GM18867 (cell line): Measurements from ENCODE around the gene NKIRAS1.
"Not testable (repeated sequence)": the region's sequence is repeated elsewhere in the genome, so short reads cannot be mapped to it uniquely, and the experiment has no call there.

Experiments used
- ATAC-seq: cut with Tn5 transposase; IDR thresholded peaks from one replicate; pipeline ENCODE4 v1.9.1; 2021; ENCODE audit warnings: mild to moderate bottlenecking, moderate library complexity; ENCODE audit not compliant: unreplicated experiment

The NKIRAS1 gene

DNA sequence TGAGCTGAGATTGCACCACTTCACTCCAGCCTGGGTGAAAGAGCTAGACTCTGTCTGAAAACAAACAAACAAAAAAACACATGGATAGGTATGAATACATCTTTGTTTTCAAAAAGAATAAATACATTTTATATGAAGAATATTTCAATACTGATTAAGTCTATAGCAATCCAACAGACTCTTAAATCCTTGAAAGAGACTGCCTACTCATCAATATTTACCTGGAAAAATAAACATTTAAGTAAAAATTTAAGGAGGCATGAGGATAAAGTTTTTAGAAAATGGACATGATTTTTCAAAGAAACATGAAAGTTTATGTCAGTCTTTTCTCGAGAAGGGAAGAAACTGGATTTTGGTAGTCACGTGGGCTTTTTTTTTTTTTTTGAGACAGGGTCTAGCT, 5.4 kb downstream of the NKIRAS1 start:
- ATAC-seq = no peak

DNA sequence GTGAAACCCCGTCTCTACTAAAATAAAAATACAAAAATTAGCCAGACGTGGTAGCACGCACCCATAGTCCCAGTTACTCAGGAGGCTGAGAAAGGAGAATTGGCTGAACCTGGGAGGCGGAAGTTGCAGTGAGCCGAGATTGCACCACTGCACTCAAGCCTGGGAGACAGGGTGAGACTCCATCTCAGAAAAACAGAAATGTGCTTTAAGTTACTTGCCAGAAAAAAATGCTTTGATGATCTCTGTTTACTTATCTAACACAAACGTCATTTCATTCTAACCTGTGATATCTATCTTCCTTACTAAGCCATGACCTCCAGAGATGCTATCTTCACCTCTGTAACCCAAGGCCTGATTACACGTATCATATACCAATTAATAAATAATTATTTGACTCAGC, 7.4 kb downstream of the NKIRAS1 start:
- ATAC-seq = no peak

DNA sequence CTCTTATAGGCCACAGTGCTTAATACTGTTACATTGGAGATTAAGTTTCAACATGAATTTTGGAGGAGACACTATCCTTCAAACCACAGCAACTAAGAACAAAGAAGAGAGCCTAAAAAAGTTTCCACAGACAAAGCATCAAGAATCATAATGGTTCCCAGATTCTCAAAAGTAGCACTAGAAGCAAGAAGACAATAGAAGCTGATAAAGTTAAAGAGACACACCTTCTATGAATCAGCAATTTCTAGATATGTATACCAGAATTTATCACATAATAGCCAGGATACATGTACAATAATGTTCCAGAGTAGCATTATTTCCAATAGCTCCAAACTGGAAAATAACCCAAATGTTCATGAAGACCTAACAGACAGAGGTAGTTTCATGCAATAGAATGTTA, 12.2 kb downstream of the NKIRAS1 start:
- no peak for ATAC-seq

DNA sequence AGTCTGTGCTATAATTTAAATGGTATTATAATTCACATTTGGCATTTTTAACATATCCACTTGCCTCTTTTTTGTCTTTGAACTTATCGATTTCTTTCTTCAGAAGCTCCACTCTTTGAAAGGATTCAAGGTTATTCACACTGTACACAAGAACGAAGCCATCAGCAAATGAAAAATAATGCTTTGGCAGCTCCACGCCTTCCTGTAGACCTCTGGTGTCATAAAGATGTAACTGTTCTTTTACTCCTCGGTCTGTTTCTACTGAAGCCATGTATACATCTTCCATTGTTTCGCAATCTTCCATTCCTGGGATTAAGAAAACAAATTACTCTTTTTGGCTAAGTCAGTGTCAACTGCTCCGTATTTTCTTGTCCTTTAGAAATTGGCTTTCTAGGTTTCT, 16.0 kb downstream of the NKIRAS1 start:
- no peak for ATAC-seq

DNA sequence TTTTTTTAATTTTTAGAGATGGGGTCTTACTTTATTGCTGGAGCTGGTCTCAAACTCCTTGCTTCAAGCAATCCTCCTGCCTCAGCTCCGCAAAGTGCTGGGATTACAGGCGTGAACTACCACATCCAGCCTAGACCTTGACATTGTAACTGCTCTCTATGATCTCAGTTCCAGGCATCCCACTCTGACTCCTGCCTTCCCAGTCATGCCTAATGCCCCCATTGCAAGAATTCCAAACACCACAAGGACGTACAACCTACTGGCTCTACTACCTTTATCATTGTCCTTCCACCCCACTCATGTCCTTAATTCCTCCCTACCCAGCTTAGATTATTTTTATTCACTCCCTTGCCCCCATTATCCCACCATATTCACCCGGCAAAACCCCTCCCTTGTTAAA, 21.6 kb downstream of the NKIRAS1 start:
- ATAC-seq = no peak

DNA sequence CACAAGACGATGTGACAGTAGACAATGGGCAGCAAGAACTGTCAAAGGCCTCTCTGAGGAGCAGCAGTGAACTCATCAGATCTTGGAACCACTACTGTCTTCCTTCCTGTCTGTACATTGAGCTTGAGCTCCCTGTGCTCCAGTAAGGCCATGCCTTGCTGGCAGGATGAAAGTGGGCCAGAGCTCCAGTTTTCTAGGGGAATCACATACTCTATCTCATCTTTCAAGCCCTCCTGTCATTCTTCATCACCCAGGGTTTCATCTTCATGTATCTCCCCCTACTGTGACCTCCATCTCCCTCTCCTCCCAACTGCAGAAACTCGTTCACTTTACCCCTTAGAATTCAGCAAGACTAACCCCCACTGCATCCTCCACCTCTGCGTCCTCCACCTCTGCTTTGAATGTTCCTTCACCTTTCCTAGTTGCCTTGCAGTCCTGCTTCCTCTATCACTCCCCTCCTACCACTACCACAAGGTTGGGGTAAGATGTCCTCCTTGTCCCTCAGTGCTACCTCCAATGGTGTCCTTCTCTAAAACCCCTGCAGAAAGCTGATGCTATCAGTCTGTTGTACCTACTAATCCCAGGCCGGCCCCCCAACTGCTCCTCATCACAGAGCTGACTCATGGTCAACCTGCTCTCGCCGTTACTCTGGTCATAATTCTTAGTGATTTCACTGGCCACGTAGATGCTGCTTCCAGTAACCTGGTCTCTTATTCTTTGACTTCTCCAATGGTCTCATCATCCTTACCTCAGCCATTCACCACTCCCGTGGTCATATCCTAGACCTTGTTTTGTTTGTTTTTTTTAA, 22.3 kb downstream of the NKIRAS1 start:
- no peak for ATAC-seq

DNA sequence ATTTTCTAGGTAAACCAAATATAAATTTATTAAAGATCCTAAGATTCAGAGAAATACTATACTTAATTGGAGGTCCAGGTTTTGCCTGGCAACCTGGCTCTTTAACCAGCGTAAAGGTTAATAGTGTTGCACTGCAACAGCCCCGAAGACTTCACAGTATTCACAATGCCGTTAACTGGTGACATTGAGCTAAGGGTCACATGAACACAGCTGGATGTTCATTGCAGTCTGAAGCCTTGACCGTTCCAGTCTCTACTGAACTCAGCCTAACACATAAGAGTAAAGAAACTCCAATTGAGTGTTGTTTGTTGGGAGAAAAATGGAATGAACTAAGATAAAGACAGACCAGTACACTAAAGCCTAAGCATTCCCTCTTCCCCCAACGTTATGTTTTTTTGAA, 26.8 kb downstream of the NKIRAS1 start:
- no peak for ATAC-seq

DNA sequence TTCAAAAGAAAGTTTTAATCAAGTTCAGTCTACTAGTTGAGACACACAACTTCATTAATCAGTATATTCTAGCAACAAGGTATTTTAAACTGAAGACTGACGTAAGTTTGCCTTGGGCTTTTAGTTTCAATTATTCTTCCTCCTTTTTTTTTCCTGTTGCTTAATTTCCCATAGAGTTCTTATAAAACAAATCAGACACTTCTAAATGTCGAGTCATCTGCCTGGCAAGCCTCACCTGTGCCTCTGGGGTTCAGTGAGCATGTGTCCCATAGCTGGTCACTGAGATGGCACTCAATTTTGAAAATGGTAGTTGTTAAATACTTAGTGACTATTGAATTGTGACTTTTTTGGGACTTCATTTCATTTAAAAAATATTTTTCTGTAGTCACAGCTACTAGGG, 27.4 kb downstream of the NKIRAS1 start:
- no peak for ATAC-seq

DNA sequence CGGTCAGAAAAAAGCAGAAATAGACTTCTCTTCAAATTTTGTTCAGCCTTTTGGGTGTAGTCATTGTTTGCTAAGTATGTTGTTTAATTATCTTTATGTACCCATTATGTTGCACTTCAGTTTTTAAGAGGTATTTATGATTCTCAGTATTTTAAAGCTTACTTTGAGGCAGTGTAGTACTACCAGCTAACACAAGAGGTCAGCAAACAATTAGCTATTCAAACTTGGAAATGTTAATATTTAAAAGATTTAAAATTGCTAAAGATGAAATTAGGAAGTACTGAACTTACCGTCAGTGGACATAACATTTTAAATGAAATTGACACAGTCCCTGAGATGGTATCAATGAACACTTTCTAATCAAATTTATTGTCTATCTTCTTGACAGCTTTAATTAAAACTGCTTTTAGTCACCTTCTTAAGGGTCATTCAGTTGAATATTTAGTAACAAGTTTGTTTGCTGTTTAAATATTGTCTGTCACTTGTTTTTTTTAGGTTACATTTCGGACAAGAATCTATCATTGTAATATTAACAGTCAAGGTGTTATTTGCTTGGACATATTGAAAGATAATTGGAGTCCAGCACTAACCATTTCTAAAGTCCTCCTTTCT, 28.1 kb downstream of the NKIRAS1 start:
- ATAC-seq = peak; percentile 42

DNA sequence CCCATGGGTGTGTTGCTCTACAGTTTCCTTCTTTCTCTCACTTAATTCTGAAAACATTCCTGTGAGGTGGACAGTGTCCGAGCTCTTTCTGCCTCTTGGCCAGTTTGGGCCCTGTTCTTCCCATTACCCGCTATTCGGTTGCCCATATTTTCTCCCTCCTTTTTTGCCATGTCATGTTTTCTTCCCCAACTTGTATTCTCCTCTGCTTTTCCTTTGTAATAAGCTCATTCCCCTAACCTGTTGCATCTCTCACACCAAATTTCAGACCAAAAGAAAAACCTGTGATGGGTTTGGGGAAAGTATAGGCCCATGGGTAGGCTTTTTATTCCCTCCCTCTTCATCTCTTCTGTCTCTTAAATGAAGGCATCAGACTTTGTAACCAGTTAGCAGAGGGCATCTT, 30.5 kb downstream of the NKIRAS1 start:
- no peak for ATAC-seq

DNA sequence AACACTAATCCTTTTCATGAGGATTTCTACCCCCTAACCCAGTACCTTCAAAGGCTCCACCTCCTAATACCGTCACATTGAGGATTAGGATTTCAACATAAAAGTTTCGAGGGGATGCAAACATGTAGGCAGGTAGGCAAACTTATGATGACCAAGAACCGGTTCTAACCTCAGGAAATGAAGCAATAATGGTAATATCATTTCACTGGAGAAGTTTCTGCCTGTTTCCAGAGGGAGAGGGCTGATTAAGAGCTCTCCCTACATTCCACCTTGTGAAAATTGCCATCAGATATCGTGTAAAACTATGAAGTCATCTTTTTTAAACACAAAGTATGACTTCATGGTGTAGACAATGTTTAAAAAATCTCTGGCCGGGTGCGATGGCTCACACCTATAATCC, 31.6 kb downstream of the NKIRAS1 start:
- ATAC-seq = no peak

DNA sequence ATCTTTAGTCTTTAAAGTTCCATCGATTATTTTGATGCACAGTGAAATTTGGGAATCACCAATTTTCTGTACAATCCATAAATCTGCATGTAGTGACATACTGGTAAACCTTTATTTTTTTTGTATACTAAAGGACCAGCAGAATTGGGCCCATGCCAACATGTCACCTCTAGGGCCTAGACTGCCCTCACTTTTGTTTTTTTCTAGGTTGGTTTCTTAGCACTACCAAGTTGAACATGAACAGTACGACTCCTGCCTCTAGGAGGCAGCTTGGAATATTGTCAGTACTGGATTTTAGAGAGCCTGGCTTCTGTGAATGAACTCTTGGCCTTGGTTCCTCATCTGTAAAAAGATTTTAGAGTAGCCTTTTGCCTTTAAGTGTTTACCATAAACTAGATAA, 32.3 kb downstream of the NKIRAS1 start:
- ATAC-seq = no peak

DNA sequence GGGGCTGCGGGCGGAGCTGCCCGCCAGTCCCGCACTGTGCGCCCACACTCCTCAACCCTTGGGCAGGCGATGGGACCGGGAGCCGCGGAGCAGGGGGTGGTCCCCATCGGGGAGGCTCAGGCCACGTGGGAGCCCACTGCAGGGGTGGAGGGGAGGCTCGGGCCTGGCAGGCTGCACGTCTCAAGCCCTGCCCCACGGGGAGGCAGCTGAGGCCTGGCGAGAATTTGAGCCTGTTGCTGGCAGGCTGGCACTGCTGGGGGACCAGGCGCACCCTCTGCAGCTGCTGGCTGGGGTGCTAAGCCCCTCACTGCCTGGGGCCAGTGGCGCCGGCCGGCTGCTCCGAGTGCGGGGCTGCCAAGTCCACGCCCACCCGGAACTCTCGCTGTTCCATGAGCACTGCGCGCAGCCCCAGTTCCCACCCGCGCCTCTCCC, 34.3 kb downstream of the NKIRAS1 start:
- ATAC-seq = no peak

DNA sequence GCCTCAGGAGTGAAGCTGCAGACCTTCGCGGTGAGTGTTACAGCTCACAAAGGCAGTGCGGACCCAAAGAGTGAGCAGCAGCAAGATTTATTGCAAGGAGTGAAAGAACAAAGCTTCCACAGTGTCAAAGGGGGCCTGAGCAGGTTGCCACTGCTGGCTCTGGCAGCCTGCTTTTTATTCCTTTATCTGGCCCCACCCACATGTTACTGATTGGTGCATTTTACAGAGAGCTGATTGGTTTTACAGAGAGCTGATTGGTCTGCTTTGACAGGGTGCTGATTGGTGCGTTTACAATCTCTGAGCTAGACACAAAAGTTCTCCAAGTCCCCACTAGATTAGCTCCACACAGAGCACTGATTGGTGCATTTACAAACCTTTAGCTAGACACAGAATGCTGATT, 34.8 kb downstream of the NKIRAS1 start:
- ATAC-seq = not testable (repeated sequence)

DNA sequence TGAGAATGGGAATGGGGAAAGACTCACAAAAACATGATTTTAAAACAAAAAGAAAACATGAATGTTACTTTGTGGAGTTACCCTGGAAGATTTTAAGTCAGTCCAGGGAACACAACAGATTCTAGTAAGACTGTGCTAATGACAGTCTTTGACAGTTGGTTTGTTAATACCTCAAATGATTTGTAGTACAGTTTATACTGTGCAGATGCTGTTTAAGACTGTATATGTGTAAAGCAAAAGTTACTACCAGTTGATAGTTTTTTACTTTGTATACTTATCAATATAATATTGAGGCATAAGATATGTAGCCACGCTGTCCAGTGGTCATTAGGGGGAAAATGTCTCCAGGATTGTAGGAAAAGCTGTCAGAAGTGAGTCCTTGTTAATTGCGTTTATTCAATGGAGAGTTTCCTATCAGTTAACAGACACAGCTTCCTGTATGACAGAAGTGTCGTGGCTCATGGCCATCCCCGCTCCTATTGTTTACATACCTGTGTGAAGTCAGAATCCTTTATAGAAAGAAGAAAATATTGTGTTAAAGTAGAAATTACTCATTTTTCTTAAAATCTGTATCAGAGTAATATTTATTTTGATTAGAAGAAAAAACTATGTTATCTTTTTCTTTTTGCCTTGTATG, 36.0 kb downstream of the NKIRAS1 start:
- no peak for ATAC-seq

DNA sequence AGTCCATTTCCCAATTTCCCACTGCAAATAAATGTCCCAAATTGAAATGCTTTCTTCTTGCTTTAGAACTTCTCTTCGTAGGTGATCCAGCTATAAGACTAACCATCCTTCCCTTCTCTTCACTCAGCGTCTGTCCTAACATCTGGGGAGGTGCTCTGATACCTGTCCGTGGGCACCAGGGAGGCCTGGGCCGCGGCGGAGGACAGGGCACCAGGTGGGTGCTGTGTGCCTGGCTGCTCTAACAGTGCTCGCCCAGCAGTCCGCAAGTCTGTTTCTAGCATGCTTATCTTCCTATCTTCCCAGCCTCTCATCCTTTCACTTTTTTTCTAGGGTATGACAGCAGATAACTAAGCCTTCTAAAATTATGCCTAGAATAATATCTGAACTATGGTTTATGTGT, 37.3 kb downstream of the NKIRAS1 start:
- no peak for ATAC-seq

DNA sequence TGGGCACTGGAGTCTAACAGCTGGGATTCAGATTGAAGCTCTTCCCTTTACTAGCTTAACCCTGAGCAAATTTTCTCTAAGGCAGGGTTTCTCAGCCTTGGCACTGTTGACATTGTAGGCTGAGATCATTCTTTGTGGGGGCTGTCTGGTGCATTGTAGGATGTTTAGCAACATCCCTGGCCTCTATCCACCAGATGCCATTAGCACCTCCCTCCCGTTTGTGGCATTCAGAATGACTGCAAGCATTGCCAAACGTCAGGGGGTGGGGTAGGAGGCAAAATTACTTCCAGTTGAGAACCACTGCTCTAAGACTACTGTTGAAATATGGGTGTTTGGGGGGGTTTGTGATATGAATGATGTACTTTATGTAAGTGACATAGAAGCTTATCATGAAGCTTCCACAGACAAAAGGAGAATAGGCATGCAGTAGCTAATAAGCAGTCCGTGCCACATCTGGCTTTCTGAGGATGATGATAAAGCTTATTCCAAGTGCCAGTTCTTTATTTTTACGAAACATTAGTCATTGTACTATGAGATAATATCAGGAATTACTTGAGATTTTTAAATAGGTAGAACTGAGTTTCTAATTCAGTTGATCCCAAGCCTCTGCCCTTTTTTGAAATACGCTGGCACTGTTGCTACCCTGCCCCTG, 39.3 kb downstream of the NKIRAS1 start:
- no peak for ATAC-seq

DNA sequence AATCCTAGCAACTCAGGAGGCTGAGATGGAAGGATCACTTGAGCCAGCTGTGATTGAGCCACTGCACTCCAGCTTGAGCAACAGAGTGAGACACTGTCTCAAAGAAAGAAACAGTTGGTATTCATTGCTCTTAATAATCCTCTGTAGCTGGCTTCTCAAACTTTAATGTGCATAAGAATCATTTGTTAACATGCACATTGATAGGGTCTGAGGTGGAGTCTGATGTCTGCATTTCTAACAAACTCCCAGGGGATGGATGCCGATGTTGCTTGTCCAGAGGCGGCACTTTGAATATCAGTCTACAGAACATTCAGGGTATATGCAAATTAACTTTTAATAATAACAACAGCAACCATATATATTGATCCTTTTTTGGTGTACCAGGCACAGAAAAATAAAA, 39.9 kb downstream of the NKIRAS1 start:
- no peak for ATAC-seq

DNA sequence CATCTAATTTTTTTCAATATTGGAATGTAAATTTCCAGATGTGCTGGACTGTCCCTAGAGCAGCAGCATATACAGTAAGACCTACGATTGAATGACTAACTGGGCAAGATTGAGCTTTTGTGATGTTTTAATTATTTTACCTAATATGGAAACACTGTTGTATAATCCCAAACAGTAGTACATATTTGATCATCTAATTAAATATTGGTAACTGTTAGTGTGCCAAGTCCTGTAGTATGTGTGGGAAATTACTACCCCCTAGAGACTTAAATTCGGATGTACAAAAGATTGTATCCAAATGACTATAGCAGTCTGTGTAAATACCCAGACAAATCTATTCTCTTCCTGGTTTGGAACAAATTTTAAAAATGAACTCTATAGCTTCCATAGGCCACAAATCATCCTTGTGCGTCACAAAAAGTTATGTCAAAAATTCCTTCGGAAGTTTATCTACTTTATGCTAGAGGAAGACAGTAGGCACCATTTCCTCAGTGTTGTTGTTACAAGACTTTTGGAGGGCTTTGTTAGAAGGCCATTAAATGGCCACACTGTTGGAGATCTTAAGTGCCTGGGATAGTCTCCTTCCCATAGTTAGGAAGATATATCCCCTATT, 41.6 kb downstream of the NKIRAS1 start:
- ATAC-seq = no peak

DNA sequence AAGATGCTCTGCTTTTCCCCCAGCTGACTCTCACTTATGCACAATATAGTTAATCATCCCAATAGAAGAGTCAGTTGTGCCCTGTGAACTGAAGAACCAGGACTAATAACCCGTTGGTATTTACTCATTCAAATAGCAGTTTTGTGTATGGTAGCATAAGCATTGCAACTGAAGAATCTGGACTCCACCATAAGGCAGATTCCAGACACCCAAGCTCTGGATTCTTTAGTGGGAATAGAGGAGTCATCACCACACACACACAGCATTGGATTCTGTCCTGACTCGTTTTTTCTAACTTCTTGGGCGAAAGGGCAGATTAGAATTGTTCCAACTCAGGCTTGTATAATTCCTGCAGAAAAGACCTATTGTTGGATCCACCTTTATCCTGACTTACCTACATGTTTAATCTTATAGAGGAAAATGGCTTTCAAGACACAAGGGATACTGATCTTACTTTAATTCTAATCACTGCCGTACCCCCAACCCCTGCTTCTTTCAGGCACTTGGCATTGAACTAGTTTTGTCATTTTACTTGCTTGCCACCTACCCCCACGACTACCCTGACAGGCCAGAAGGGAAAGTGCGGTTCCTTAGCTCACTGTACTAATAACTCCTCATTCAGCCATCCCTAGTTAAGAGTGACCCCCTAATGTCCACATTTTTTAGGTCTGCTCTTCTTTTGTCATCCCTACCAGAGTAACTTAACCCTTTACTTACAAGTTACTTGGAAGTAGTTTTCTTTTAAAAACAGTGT, 42.3 kb downstream of the NKIRAS1 start:
- no peak for ATAC-seq

DNA sequence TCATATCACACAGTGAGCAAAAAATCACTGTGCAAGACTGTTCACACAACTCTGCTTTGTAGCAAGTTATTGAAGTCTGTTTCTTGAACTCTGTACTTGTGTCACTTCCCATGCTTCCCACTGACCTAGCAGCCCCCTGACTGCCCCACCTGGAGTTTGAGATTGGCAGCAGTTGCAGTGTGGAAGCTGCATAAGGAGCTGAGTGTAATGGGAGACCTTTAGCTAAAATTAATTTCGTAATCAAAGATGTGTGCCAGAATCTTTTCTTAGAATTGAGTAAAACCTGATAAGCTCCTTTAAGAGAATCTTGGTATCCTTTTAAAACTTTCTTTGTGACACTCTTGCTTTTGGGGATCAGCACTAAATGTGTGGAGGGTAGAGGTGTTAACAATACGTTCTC, 42.8 kb downstream of the NKIRAS1 start:
- ATAC-seq = no peak
